HepG2 (cell line): ENCODE measurements around the gene VAV2. TPM values are rescaled to one million over a fixed set of nuclear protein-coding genes. Genes with fewer than 3 reads are reported as not detected.

Experiments used
- FOXA3 ChIP-seq: IDR thresholded peaks from 2 replicates; pipeline ENCODE4 v1.6.1; 2016; ENCODE audit warnings: missing genetic modification reagents, missing compliant biosample characterization
- FOXO1 ChIP-seq: sonication (generic); formaldehyde crosslinking; IDR thresholded peaks from 2 replicates; pipeline ENCODE4 v1.4.0; 2020; ENCODE audit warnings: missing genetic modification reagents
- HNRNPL ChIP-seq: fragments of 200-400 bp; formaldehyde crosslinking; IDR thresholded peaks from 2 replicates; pipeline ENCODE4 v1.6.1; 2017; ENCODE audit warnings: mild to moderate bottlenecking, low read depth, low read length
- IRX3 ChIP-seq: sonication (generic); formaldehyde crosslinking; IDR thresholded peaks from 2 replicates; pipeline ENCODE4 v1.8.1; 2023; ENCODE audit warnings: mild to moderate bottlenecking, low read depth, missing genetic modification reagents, borderline replicate concordance
- POGZ ChIP-seq: sonication (generic); formaldehyde crosslinking; IDR thresholded peaks from 2 replicates; pipeline ENCODE4 v1.4.0; 2020; ENCODE audit warnings: mild to moderate bottlenecking, missing genetic modification reagents
- SOX5 ChIP-seq: IDR thresholded peaks from 2 replicates; pipeline ENCODE4 v1.6.1; 2016; ENCODE audit warnings: borderline replicate concordance
- SP2 ChIP-seq: sonication (generic); formaldehyde crosslinking; IDR thresholded peaks from 2 replicates; pipeline ENCODE4 v1.5.1; 2020; ENCODE audit warnings: mild to moderate bottlenecking, missing genetic modification reagents
- XRCC5 ChIP-seq: fragments of 200-400 bp; formaldehyde crosslinking; optimal IDR thresholded peaks from 2 replicates; pipeline ENCODE3; 2017; ENCODE audit warnings: mild to moderate bottlenecking, low read length
- ZFYVE20 ChIP-seq: sonication (generic); formaldehyde crosslinking; IDR thresholded peaks from 2 replicates; pipeline ENCODE4 v1.8.0; 2023; ENCODE audit warnings: low read depth, mild to moderate bottlenecking, moderate library complexity, missing genetic modification reagents, borderline replicate concordance
- ZNF12 ChIP-seq: sonication (generic); formaldehyde crosslinking; IDR thresholded peaks from 2 replicates; pipeline ENCODE4 v1.5.0; 2020; ENCODE audit warnings: missing genetic modification reagents
- ZNF224 ChIP-seq: sonication (generic); formaldehyde crosslinking; IDR thresholded peaks from 2 replicates; pipeline ENCODE4 v1.5.0; 2020; ENCODE audit warnings: mild to moderate bottlenecking, missing genetic modification reagents
- ZNF225 ChIP-seq: sonication (generic); formaldehyde crosslinking; IDR thresholded peaks from 2 replicates; pipeline ENCODE4 v1.4.0; 2020; ENCODE audit warnings: mild to moderate bottlenecking, missing genetic modification reagents
- ZNF331 ChIP-seq: sonication (generic); formaldehyde crosslinking; IDR thresholded peaks from 2 replicates; pipeline ENCODE4 v1.4.0; 2020; ENCODE audit warnings: missing genetic modification reagents
- ZNF383 ChIP-seq: sonication (generic); formaldehyde crosslinking; IDR thresholded peaks from 2 replicates; pipeline ENCODE4 v1.4.0; 2020; ENCODE audit warnings: missing genetic modification reagents, mild to moderate bottlenecking, borderline replicate concordance
- ZNF468 ChIP-seq: sonication (generic); formaldehyde crosslinking; IDR thresholded peaks from 2 replicates; pipeline ENCODE4 v1.8.0; 2022; ENCODE audit warnings: mild to moderate bottlenecking, moderate library complexity, missing genetic modification reagents
- ZNF777 ChIP-seq: sonication (generic); formaldehyde crosslinking; IDR thresholded peaks from 2 replicates; pipeline ENCODE4 v1.4.0; 2020; ENCODE audit warnings: missing genetic modification reagents
- polyA plus RNA-seq, 8 experiments: library from polyadenylated mRNA; depleted of rRNA in 3 of 8; stranded (reverse) in 7 of 8; unstranded in 1 of 8; fragments of >200 nt; fragmentation: Illumina TruSeq in 4 of 8; extraction: Trizol in 4 of 8; gene quantifications; 2 replicates each; pipeline versions ENCODE4 v1.2.1 to v1.2.3, GENCODE V29; 2011 to 2016; ENCODE audit warnings: low read depth in 4 of 8, missing spikeins in 1 of 8, mixed read lengths in 1 of 8; ENCODE audit not compliant: insufficient read depth in 1 of 8
- total RNA-seq, 5 experiments: library from RNA; depleted of rRNA; stranded (reverse); fragments of >200 nt; fragmentation: Illumina TruSeq; extraction: Trizol; gene quantifications; 2 replicates each; pipeline ENCODE4 v1.2.3, GENCODE V29; 2016; ENCODE audit warnings: low read depth in 1 of 5
- TF ChIP-seq, protein P1 (sequence below): sonication (generic); formaldehyde crosslinking; IDR thresholded peaks from 2 replicates; pipeline ENCODE4 v1.9.0; 2021; ENCODE audit warnings: missing genetic modification reagents, mild to moderate bottlenecking, borderline replicate concordance
- TF ChIP-seq, protein P2 (sequence below): sonication (generic); formaldehyde crosslinking; conservative IDR thresholded peaks from 2 replicates; pipeline ENCODE4 v1.4.0; 2020; ENCODE audit warnings: missing genetic modification reagents
- TF ChIP-seq, protein P3 (sequence below): fragments of 450-650 bp; IDR thresholded peaks from 2 replicates; pipeline ENCODE4 v1.6.1; 2016
- TF ChIP-seq, protein P4 (sequence below): sonication (generic); formaldehyde crosslinking; IDR thresholded peaks from 2 replicates; pipeline ENCODE4 v1.4.0; 2020; ENCODE audit warnings: mild to moderate bottlenecking, missing genetic modification reagents, borderline replicate concordance

Gene VAV2
- total and polyA plus RNA-seq, 2 of the 13 experiments (the other 11 are each of a cell fraction or from before 2014, with no cell fraction given) = 22.5 to 22.9 TPM

DNA sequence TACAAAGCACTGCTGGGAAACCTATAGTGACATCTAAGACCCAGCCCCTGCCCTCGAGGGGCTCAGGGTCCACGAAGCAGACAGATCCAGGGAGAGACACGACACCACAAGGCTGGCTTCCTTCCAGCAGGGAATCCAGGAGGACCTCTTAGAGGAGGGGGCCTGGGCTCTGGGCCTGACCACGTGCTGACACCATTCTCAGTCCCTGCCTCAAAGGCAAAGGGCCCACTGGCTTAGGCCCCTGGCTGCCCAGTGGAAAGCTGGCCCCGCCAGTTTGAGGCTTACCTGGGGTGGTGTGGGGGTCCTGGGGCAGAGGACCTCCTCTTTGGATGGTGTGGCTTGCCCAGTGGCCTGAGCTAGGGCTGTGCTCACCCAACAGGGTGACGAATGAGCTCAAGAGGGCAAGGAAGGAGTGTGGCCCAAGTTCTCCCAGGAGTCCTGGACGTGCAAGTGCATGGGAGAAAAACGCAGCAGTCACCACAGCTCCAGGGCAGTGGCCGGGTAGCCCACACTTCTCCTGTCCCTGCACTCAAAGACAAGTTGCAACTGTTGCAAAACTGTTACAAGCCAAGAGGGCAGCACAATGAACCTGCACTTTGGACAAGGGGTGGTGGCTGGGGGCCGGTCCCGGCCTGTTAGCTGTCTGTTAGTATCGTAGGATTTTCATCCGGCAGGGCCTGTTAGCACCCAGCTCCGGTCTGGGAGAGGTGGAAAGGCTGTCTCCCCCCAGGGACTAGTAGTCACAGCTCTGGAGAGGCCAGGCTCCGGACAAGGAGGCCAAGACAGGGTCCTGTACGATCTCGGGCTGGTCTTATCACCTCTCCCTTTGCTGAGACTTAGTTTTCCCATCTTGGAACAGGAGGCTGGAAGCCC lies 252.5 kb downstream of the VAV2 start (continued):
- TF ChIP-seq, protein P1, sequence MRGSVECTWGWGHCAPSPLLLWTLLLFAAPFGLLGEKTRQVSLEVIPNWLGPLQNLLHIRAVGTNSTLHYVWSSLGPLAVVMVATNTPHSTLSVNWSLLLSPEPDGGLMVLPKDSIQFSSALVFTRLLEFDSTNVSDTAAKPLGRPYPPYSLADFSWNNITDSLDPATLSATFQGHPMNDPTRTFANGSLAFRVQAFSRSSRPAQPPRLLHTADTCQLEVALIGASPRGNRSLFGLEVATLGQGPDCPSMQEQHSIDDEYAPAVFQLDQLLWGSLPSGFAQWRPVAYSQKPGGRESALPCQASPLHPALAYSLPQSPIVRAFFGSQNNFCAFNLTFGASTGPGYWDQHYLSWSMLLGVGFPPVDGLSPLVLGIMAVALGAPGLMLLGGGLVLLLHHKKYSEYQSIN (CRISPR knock-in tag) = no peak
- TF ChIP-seq ZNF224 (CRISPR knock-in tag) = 0 out of 2 replicates have a peak, but pooled peaks have one; percentile 51
- TF ChIP-seq, protein P2, sequence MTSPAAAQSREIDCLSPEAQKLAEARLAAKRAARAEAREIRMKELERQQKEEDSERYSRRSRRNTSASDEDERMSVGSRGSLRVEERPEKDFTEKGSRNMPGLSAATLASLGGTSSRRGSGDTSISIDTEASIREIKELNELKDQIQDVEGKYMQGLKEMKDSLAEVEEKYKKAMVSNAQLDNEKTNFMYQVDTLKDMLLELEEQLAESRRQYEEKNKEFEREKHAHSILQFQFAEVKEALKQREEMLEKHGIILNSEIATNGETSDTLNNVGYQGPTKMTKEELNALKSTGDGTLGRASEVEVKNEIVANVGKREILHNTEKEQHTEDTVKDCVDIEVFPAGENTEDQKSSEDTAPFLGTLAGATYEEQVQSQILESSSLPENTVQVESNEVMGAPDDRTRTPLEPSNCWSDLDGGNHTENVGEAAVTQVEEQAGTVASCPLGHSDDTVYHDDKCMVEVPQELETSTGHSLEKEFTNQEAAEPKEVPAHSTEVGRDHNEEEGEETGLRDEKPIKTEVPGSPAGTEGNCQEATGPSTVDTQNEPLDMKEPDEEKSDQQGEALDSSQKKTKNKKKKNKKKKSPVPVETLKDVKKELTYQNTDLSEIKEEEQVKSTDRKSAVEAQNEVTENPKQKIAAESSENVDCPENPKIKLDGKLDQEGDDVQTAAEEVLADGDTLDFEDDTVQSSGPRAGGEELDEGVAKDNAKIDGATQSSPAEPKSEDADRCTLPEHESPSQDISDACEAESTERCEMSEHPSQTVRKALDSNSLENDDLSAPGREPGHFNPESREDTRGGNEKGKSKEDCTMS (CRISPR knock-in tag) = no peak
- no peak for TF ChIP-seq ZNF468
- TF ChIP-seq SP2 (CRISPR knock-in tag) = peak; percentile 39; the same call in 1 of the 2 replicates
- TF ChIP-seq FOXA3 (CRISPR knock-in tag) = peak; percentile 74
- TF ChIP-seq, protein P3, sequence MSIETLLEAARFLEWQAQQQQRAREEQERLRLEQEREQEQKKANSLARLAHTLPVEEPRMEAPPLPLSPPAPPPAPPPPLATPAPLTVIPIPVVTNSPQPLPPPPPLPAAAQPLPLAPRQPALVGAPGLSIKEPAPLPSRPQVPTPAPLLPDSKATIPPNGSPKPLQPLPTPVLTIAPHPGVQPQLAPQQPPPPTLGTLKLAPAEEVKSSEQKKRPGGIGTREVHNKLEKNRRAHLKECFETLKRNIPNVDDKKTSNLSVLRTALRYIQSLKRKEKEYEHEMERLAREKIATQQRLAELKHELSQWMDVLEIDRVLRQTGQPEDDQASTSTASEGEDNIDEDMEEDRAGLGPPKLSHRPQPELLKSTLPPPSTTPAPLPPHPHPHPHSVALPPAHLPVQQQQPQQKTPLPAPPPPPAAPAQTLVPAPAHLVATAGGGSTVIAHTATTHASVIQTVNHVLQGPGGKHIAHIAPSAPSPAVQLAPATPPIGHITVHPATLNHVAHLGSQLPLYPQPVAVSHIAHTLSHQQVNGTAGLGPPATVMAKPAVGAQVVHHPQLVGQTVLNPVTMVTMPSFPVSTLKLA = no peak
- no peak; the same call in 1 of the 2 replicates for TF ChIP-seq ZNF12
- no peak for TF ChIP-seq ZFYVE20 (CRISPR knock-in tag)
- peak; percentile 86; the same call in 1 of the 2 replicates for TF ChIP-seq ZNF331 (CRISPR knock-in tag)
- TF ChIP-seq POGZ (CRISPR knock-in tag) = 0 out of 2 replicates have a peak, but pooled peaks have one; percentile 18
- 0 out of 2 replicates have a peak, but pooled peaks have one; percentile 43 for TF ChIP-seq ZNF777
- peak; percentile 57; the same call in 1 of the 2 replicates for TF ChIP-seq ZNF383 (CRISPR knock-in tag)
- TF ChIP-seq HNRNPL = peak; percentile 82; the same call in 1 of the 2 replicates
- TF ChIP-seq FOXO1 = peak; percentile 51
- TF ChIP-seq IRX3 (CRISPR knock-in tag) = 0 out of 2 replicates have a peak, but pooled peaks have one; percentile 44
- peak; percentile 86; the same call in 1 of the 2 replicates for TF ChIP-seq SOX5
- TF ChIP-seq ZNF225 (CRISPR knock-in tag) = peak; percentile 72; the same call in 1 of the 2 replicates
- TF ChIP-seq, protein P4, sequence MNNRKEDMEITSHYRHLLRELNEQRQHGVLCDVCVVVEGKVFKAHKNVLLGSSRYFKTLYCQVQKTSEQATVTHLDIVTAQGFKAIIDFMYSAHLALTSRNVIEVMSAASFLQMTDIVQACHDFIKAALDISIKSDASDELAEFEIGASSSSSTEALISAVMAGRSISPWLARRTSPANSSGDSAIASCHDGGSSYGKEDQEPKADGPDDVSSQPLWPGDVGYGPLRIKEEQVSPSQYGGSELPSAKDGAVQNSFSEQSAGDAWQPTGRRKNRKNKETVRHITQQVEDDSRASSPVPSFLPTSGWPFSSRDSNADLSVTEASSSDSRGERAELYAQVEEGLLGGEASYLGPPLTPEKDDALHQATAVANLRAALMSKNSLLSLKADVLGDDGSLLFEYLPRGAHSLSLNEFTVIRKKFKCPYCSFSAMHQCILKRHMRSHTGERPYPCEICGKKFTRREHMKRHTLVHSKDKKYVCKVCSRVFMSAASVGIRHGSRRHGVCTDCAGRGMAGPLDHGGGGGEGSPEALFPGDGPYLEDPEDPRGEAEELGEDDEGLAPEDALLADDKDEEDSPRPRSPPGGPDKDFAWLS (CRISPR knock-in tag) = 0 out of 2 replicates have a peak, but pooled peaks have one; percentile 33
- peak; percentile 70 for TF ChIP-seq XRCC5
